ENCODE measurements around the gene TRIM13. TPM values are rescaled to one million over a fixed set of nuclear protein-coding genes. Genes with fewer than 3 reads are reported as not detected.
A peak's percentile ranks its signal among the peaks of the same experiment; 100 is the strongest.

TRIM13 gene
- polyA plus RNA-seq, 1 of the 3 experiments (the other 2 are of a cell fraction), result 8.3 TPM

- TF ChIP-seq, protein P1, sequence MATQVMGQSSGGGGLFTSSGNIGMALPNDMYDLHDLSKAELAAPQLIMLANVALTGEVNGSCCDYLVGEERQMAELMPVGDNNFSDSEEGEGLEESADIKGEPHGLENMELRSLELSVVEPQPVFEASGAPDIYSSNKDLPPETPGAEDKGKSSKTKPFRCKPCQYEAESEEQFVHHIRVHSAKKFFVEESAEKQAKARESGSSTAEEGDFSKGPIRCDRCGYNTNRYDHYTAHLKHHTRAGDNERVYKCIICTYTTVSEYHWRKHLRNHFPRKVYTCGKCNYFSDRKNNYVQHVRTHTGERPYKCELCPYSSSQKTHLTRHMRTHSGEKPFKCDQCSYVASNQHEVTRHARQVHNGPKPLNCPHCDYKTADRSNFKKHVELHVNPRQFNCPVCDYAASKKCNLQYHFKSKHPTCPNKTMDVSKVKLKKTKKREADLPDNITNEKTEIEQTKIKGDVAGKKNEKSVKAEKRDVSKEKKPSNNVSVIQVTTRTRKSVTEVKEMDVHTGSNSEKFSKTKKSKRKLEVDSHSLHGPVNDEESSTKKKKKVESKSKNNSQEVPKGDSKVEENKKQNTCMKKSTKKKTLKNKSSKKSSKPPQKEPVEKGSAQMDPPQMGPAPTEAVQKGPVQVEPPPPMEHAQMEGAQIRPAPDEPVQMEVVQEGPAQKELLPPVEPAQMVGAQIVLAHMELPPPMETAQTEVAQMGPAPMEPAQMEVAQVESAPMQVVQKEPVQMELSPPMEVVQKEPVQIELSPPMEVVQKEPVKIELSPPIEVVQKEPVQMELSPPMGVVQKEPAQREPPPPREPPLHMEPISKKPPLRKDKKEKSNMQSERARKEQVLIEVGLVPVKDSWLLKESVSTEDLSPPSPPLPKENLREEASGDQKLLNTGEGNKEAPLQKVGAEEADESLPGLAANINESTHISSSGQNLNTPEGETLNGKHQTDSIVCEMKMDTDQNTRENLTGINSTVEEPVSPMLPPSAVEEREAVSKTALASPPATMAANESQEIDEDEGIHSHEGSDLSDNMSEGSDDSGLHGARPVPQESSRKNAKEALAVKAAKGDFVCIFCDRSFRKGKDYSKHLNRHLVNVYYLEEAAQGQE (IDR thresholded peaks at IDR 0.05; ENCODE audit: low read depth, low read length), result no peak
These were observed 57.0 kb downstream of the TRIM13 start (continued) for GRCh38 chr13:50053844-50054243.

DNA sequence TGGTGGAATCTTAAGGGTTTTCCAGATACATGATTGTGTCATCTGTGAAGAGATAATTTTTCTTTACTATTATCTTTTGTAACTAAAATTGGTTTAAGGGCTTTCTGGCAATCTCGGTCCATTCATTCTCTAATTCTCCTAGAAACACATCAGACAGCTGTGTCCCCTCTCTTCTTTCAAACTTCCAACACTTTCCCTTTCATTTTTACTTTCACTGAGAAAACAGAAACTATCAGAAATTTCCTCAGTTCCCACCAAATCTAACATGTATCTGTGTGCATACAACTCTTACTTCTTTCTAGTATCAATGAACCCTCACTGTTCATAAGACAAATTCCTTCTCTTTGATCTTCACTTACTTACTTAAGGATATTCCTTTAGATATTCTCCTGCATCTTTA lies 58.6 kb downstream of the TRIM13 start:
- peaks cover 17% of the 10 kb centered on the region for H3F3A ChIP-seq (replicated peaks; ENCODE audit: insufficient read depth)
- WGBS (ENCODE audit: low lambda C conversion rate), result 100% methylated on average over 1 of the region's 1 CpG
- H3K4me2 ChIP-seq, result 0 out of 2 replicates have a peak overlapping the region, but pooled peaks have one; percentile 17
- no peak overlapping the region for H3K27ac ChIP-seq (ENCODE audit: low read depth in 2 of 2, low read length in 1 of 2)
- no peaks in the 10 kb centered on the region; a peak in 1 of 4 replicates for H3K4me1 ChIP-seq (ENCODE audit: control insufficient read depth in 1 of 2, insufficient read depth in 2 of 2, low read depth in 1 of 2, low read length in 1 of 2)
- H2AFZ ChIP-seq (ENCODE audit: low read depth), result no peak overlapping the region
- no peak overlapping the region for H3K9ac ChIP-seq
- POLR2A ChIA-PET, result no interaction called here
- DNase-seq, result no peak
- H4K20me1 ChIP-seq (ENCODE audit: insufficient read depth), result peaks cover 4% of the 10 kb centered on the region; the same call in 1 of the 2 replicates
- CTCF ChIA-PET, result no interaction called here
- no peaks in the 10 kb centered on the region for H3K9me3 ChIP-seq
- H3K79me2 ChIP-seq (ENCODE audit: insufficient read depth), result peaks cover 97% of the 10 kb centered on the region
- no peaks in the 10 kb centered on the region for H3K9me2 ChIP-seq
- H3K36me3 ChIP-seq (replicated peaks in 1 of 2; ENCODE audit: control insufficient read depth in 1 of 2, insufficient read depth in 2 of 2, low read length in 1 of 2), result peaks cover 14 to 80% of the 10 kb centered on the region in 2 experiments
- no peak overlapping the region for H3K4me3 ChIP-seq (ENCODE audit: low read depth in 2 of 2, low read length in 1 of 2)
- TF ChIP-seq RXRA (IDR thresholded peaks at IDR 0.05; ENCODE audit: borderline replicate concordance, low read depth) (no peak), ZBTB33 (IDR thresholded peaks at IDR 0.05; ENCODE audit: borderline replicate concordance, low read depth) (no peak), RCOR1 (IDR thresholded peaks at IDR 0.05; ENCODE audit: low read length) (no peak), MEF2A (IDR thresholded peaks at IDR 0.05; ENCODE audit: borderline replicate concordance, low read depth) (no peak), EP300 (IDR thresholded peaks at IDR 0.05; ENCODE audit: borderline replicate concordance in 1 of 2, low read depth in 1 of 2, low read length in 1 of 2) (no peak)
- TF ChIP-seq, protein P2, sequence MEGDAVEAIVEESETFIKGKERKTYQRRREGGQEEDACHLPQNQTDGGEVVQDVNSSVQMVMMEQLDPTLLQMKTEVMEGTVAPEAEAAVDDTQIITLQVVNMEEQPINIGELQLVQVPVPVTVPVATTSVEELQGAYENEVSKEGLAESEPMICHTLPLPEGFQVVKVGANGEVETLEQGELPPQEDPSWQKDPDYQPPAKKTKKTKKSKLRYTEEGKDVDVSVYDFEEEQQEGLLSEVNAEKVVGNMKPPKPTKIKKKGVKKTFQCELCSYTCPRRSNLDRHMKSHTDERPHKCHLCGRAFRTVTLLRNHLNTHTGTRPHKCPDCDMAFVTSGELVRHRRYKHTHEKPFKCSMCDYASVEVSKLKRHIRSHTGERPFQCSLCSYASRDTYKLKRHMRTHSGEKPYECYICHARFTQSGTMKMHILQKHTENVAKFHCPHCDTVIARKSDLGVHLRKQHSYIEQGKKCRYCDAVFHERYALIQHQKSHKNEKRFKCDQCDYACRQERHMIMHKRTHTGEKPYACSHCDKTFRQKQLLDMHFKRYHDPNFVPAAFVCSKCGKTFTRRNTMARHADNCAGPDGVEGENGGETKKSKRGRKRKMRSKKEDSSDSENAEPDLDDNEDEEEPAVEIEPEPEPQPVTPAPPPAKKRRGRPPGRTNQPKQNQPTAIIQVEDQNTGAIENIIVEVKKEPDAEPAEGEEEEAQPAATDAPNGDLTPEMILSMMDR (IDR thresholded peaks at IDR 0.05), result no peak
- no peaks in the 10 kb centered on the region for H3K27me3 ChIP-seq (ENCODE audit: insufficient read depth)

Data from SK-N-SH (cell line).